H9 (cell line): ENCODE results near the gene CD79B. TPM values are rescaled to one million over a fixed set of nuclear protein-coding genes. Genes with fewer than 3 reads are reported as not detected.

Experiments
- DNase-seq: peaks from one replicate; pipeline ENCODE4 v3.0.0-alpha.2; 2017
- H2AFZ ChIP-seq: one replicate; pipeline ENCODE4 v1.6.1; 2013; ENCODE audit warnings: mild to moderate bottlenecking, low read length, control low read depth, moderate library complexity
- H2AK5ac ChIP-seq: 2 replicates; pipeline ENCODE4 v1.6.1; 2013; ENCODE audit warnings: low read length, control low read depth, mixed read lengths; ENCODE audit not compliant: insufficient read length
- H2BK120ac ChIP-seq: one replicate; pipeline ENCODE4 v1.6.1; 2013; ENCODE audit warnings: low read depth, mild to moderate bottlenecking, low read length, control low read depth, inconsistent platforms; ENCODE audit not compliant: poor library complexity, severe bottlenecking
- H2BK12ac ChIP-seq: 2 replicates; pipeline ENCODE4 v1.6.1; 2013; ENCODE audit warnings: low read length, control low read depth, mixed read lengths, low read depth; ENCODE audit not compliant: insufficient read length
- H2BK15ac ChIP-seq: 2 replicates; pipeline ENCODE4 v1.6.1; 2013; ENCODE audit warnings: low read depth, low read length, control low read depth
- H2BK20ac ChIP-seq: one replicate; pipeline ENCODE4 v1.6.1; 2013; ENCODE audit warnings: low read depth, mild to moderate bottlenecking, low read length, control low read depth, inconsistent platforms; ENCODE audit not compliant: poor library complexity, severe bottlenecking
- H2BK5ac ChIP-seq: 2 replicates; pipeline ENCODE4 v1.6.1; 2013; ENCODE audit warnings: low read length, control low read depth, mixed read lengths; ENCODE audit not compliant: insufficient read length
- H3K14ac ChIP-seq: 2 replicates; pipeline ENCODE4 v1.6.1; 2013; ENCODE audit warnings: low read length, control low read depth; ENCODE audit not compliant: insufficient read depth
- H3K18ac ChIP-seq: 2 replicates; pipeline ENCODE4 v1.6.1; 2013; ENCODE audit warnings: low read depth, mild to moderate bottlenecking, mixed read lengths, low read length, control low read depth; ENCODE audit not compliant: insufficient read length
- H3K23ac ChIP-seq: 2 replicates; pipeline ENCODE4 v1.6.1; 2013; ENCODE audit warnings: low read length, control low read depth, mixed read lengths, low read depth; ENCODE audit not compliant: insufficient read length
- H3K23me2 ChIP-seq: 2 replicates; pipeline ENCODE4 v1.6.1; 2013; ENCODE audit warnings: low read depth, mild to moderate bottlenecking, mixed read lengths, low read length, control low read depth; ENCODE audit not compliant: insufficient read length, poor library complexity, severe bottlenecking
- H3K27ac ChIP-seq: 2 replicates; pipeline ENCODE4 v1.5.1; 2013; ENCODE audit warnings: low read length, control low read depth, mixed read lengths, low read depth; ENCODE audit not compliant: insufficient read length
- H3K27me3 ChIP-seq: 2 replicates; pipeline ENCODE4 v1.6.1; 2013; ENCODE audit warnings: low read length, control low read depth, inconsistent platforms; ENCODE audit not compliant: insufficient read depth
- H3K4ac ChIP-seq: 2 replicates; pipeline ENCODE4 v1.6.1; 2013; ENCODE audit warnings: low read depth, mild to moderate bottlenecking, control low read depth, inconsistent platforms, low read length, moderate library complexity
- H3K4me1 ChIP-seq: 2 replicates; pipeline ENCODE4 v1.6.1; 2013; ENCODE audit warnings: low read length, control low read depth, inconsistent platforms; ENCODE audit not compliant: insufficient read depth
- H3K4me2 ChIP-seq: 2 replicates; pipeline ENCODE4 v1.6.1; 2013; ENCODE audit warnings: low read length, control low read depth, mixed read lengths; ENCODE audit not compliant: insufficient read length, insufficient read depth
- H3K56ac ChIP-seq: 2 replicates; pipeline ENCODE4 v1.6.1; 2013; ENCODE audit warnings: low read depth, mild to moderate bottlenecking, mixed read lengths, low read length, control low read depth; ENCODE audit not compliant: insufficient read length
- H3K79me1 ChIP-seq: 2 replicates; pipeline ENCODE4 v1.6.1; 2013; ENCODE audit warnings: low read depth, mild to moderate bottlenecking, moderate library complexity, low read length, control low read depth, inconsistent platforms; ENCODE audit not compliant: insufficient read depth, poor library complexity, severe bottlenecking
- H3K79me2 ChIP-seq: 2 replicates; pipeline ENCODE4 v1.6.1; 2013; ENCODE audit warnings: low read length, control low read depth, inconsistent platforms; ENCODE audit not compliant: insufficient read depth
- H3K9ac ChIP-seq: 2 replicates; pipeline ENCODE4 v1.6.1; 2013; ENCODE audit warnings: low read length, control low read depth, mixed read lengths; ENCODE audit not compliant: insufficient read length; ENCODE audit errors: extremely low read depth
- H3K9me3 ChIP-seq: one replicate; pipeline ENCODE4 v1.6.1; 2013; ENCODE audit warnings: low read depth, low read length, inconsistent platforms; ENCODE audit not compliant: control insufficient read depth
- H3T11ph ChIP-seq: one replicate; pipeline ENCODE4 v1.6.1; 2013; ENCODE audit warnings: mild to moderate bottlenecking, low read length, control low read depth, inconsistent platforms
- H4K20me1 ChIP-seq: one replicate; pipeline ENCODE4 v1.6.1; 2013; ENCODE audit not compliant: control insufficient read depth, insufficient read length, insufficient read depth
- H4K5ac ChIP-seq: 2 replicates; pipeline ENCODE4 v1.6.1; 2013; ENCODE audit warnings: low read depth, mild to moderate bottlenecking, mixed read lengths, low read length, control low read depth; ENCODE audit not compliant: insufficient read length
- H4K8ac ChIP-seq: replicated peaks from 2 replicates; pipeline ENCODE4 v1.6.1; 2013; ENCODE audit warnings: low read length, control low read depth, mixed read lengths, low read depth; ENCODE audit not compliant: insufficient read length
- H4K91ac ChIP-seq: 2 replicates; pipeline ENCODE4 v1.6.1; 2013; ENCODE audit warnings: low read depth, mild to moderate bottlenecking, moderate library complexity, mixed read lengths, low read length, control low read depth; ENCODE audit not compliant: insufficient read length
- H3K27ac Mint-ChIP-seq, 3 experiments: 2 replicates in 2 of 3; 3 replicates in 1 of 3; pipeline ENCODE4 v1.8.0; 2020 to 2021; ENCODE audit warnings: mixed read lengths in 3 of 3, mild to moderate bottlenecking in 1 of 3, moderate library complexity in 1 of 3
- H3K27me3 Mint-ChIP-seq: 2 replicates; pipeline ENCODE4 v1.8.0; 2021; ENCODE audit warnings: low read depth, mild to moderate bottlenecking, moderate library complexity, mixed read lengths
- H3K36me3 Mint-ChIP-seq, 3 experiments: 2 replicates in 2 of 3; 3 replicates in 1 of 3; pipeline ENCODE4 v1.8.0; 2020 to 2021; ENCODE audit warnings: low read depth in 3 of 3, mixed read lengths in 3 of 3; ENCODE audit not compliant: insufficient read depth in 1 of 3
- H3K4me1 Mint-ChIP-seq, 2 experiments: 2 replicates each; pipeline ENCODE4 v1.8.0; 2020; ENCODE audit warnings: mixed read lengths in 2 of 2
- H3K4me3 Mint-ChIP-seq, 2 experiments: 2 replicates in 1 of 2; 3 replicates in 1 of 2; pipeline ENCODE4 v1.8.0; 2020 to 2021; ENCODE audit warnings: mild to moderate bottlenecking in 2 of 2, mixed read lengths in 2 of 2, moderate library complexity in 1 of 2
- H3K9me3 Mint-ChIP-seq, 2 experiments: 2 replicates in 1 of 2; 3 replicates in 1 of 2; pipeline ENCODE4 v1.8.0; 2020; ENCODE audit warnings: mild to moderate bottlenecking in 2 of 2, mixed read lengths in 2 of 2, moderate library complexity in 1 of 2
- CTCF ChIP-seq: fragments of 200-600 bp; sonication (generic); conservative IDR thresholded peaks from 3 replicates; pipeline ENCODE4 v1.8.0; 2021; ENCODE audit warnings: antibody characterized with exemption, mild to moderate bottlenecking
- WGBS: extraction: QIAGEN DNeasy Blood & Tissue Kit; methylation state at CpG from one replicate; pipeline ENCODE4 v1.1.7; 2013; ENCODE audit warnings: missing lambda C conversion rate, low lambda C conversion rate, mixed read lengths; ENCODE audit not compliant: insufficient read length; ENCODE audit errors: extremely low coverage; 5-methylcytosine and 5-hydroxymethylcytosine counted together
- total RNA-seq: library from RNA; stranded (reverse); gene quantifications from 2 replicates; pipeline ENCODE4 v1.2.1, GENCODE V29; 2021

CD79B gene
- total RNA-seq, 1 experiment from 2014 or later, result 0.96 TPM

- no peak overlapping the region for H3K4me2 ChIP-seq
- no peak overlapping the region for H4K91ac ChIP-seq
- no peak overlapping the region for H2BK5ac ChIP-seq
- H3K18ac ChIP-seq, result no peak overlapping the region
- no peaks in the 10 kb centered on the region for H3K79me1 ChIP-seq
- no peaks in the 10 kb centered on the region for H3K23me2 ChIP-seq
- no peaks in the 10 kb centered on the region for H3K9me3 ChIP-seq
- H4K20me1 ChIP-seq, result no peaks in the 10 kb centered on the region
- H2AFZ ChIP-seq, result no peak overlapping the region
- H3K56ac ChIP-seq, result no peak overlapping the region
- H2BK120ac ChIP-seq, result no peak overlapping the region
- no peak overlapping the region for H3K23ac ChIP-seq
- Mint-ChIP-seq H3K27ac (no peak overlapping the region), H3K36me3 (no peaks in the 10 kb centered on the region), H3K27me3 (no peaks in the 10 kb centered on the region), H3K4me1 (peaks cover 2 to 6% of the 10 kb centered on the region in 2 experiments; a peak in 2 of 4 replicates), H3K9me3 (no peaks in the 10 kb centered on the region), H3K4me3 (no peak overlapping the region)
- H3K14ac ChIP-seq, result no peak overlapping the region
- H3T11ph ChIP-seq, result no peak overlapping the region
- no peak overlapping the region for H3K9ac ChIP-seq
- H2AK5ac ChIP-seq, result no peak overlapping the region
- H2BK20ac ChIP-seq, result no peak overlapping the region
- H3K27me3 ChIP-seq, result no peaks in the 10 kb centered on the region
- H4K5ac ChIP-seq, result no peak overlapping the region
- H2BK12ac ChIP-seq, result no peak overlapping the region
- no peak overlapping the region for H2BK15ac ChIP-seq
- no peak overlapping the region for H4K8ac ChIP-seq
- no peak overlapping the region for H3K4ac ChIP-seq
- no peaks in the 10 kb centered on the region for H3K4me1 ChIP-seq
- no peaks in the 10 kb centered on the region for H3K79me2 ChIP-seq
- no peak overlapping the region for H3K27ac ChIP-seq
- WGBS, result no CpG with 5 or more reads among the region's 18 CpGs
- no peak for DNase-seq
- TF ChIP-seq CTCF, result no peak
Measured at GRCh38 chr17:63949576-63950250, 17.6 kb upstream of the CD79B start.
